Hepatic stellate cell (primary cell): ENCODE data around the gene GRIN3A.

ENCODE experiments used
- DNase-seq: peaks from one replicate; pipeline ENCODE4 v3.0.0; 2011; ENCODE audit warnings: low spot score

Gene GRIN3A

GRCh38 chr9:101632611-101633010 lies 105.8 kb downstream of the GRIN3A start:
- DNase-seq, result no peak

- DNase-seq, result no peak
These were observed 106.6 kb downstream of the GRIN3A start for GRCh38 chr9:101631892-101632291.

GRCh38 chr9:101629636-101630035 lies 108.8 kb downstream of the GRIN3A start:
- no peak for DNase-seq

GRCh38 chr9:101628173-101628572 lies 110.3 kb downstream of the GRIN3A start:
- DNase-seq, result no peak

- no peak for DNase-seq
These were observed 112.2 kb downstream of the GRIN3A start for GRCh38 chr9:101626295-101626694.

GRCh38 chr9:101625876-101626275 lies 112.6 kb downstream of the GRIN3A start:
- no peak for DNase-seq

GRCh38 chr9:101620452-101620851 lies 118.0 kb downstream of the GRIN3A start:
- DNase-seq, result no peak

GRCh38 chr9:101618698-101619097 lies 119.7 kb downstream of the GRIN3A start:
- DNase-seq, result no peak

GRCh38 chr9:101605547-101605946 lies 132.9 kb downstream of the GRIN3A start:
- no peak for DNase-seq

- DNase-seq, result no peak
These were observed 134.2 kb downstream of the GRIN3A start for GRCh38 chr9:101604296-101604695.

GRCh38 chr9:101601904-101602765 lies 136.3 kb downstream of the GRIN3A start:
- peak; percentile 26 for DNase-seq

GRCh38 chr9:101594796-101595195 lies 143.7 kb downstream of the GRIN3A start, which contains the start of gene PPP3R2:
PPP3R2 (minus strand) TSS chr9:101594969; CDS start chr9:101594921, 48 bp downstream.
- no peak for DNase-seq

- no peak for DNase-seq
These were observed 145.1 kb downstream of the GRIN3A start for GRCh38 chr9:101593345-101593744.

GRCh38 chr9:101592788-101593187 lies 145.7 kb downstream of the GRIN3A start:
- no peak for DNase-seq

- DNase-seq, result no peak
These were observed 146.5 kb downstream of the GRIN3A start for GRCh38 chr9:101591787-101592446.

- DNase-seq, result no peak
These were observed 147.5 kb downstream of the GRIN3A start for GRCh38 chr9:101590901-101591300.

GRCh38 chr9:101590074-101590473 lies 148.4 kb downstream of the GRIN3A start:
- peak; percentile 20 for DNase-seq

- DNase-seq, result no peak
These were observed 151.0 kb downstream of the GRIN3A start for GRCh38 chr9:101587332-101588043.

- DNase-seq, result no peak
These were observed 151.8 kb downstream of the GRIN3A start for GRCh38 chr9:101586651-101587050.

GRCh38 chr9:101585740-101586139 lies 152.7 kb downstream of the GRIN3A start:
- DNase-seq, result no peak

GRCh38 chr9:101582553-101582952 lies 155.9 kb downstream of the GRIN3A start:
- DNase-seq, result no peak

GRCh38 chr9:101579711-101580545 lies 158.5 kb downstream of the GRIN3A start:
- DNase-seq, result no peak
